OCI-LY7 (cell line): ENCODE measurements around the gene EIPR1. TPM values are rescaled to one million over a fixed set of nuclear protein-coding genes. Genes with fewer than 3 reads are reported as not detected.

Source experiments
- BruUV-seq: library from RNA; stranded (reverse); fragments of 400-500 nt; replicated peaks from 2 replicates; lab custom pipeline; 2021; lab: Mats Ljungman, UMichigan
- CTCF ChIA-PET: fragments of 300-600 bp; sonication (Branson Sonifier 250); formaldehyde crosslinking; loops from one replicate; lab custom pipeline; 2022; ENCODE audit warnings: antibody characterized with exemption; ENCODE audit not compliant: unreplicated experiment; lab: Charles Lee
- POLR2A ChIA-PET: fragments of 300-600 bp; sonication (Branson Sonifier 250); formaldehyde crosslinking; loops from one replicate; lab custom pipeline; 2022; ENCODE audit warnings: antibody characterized with exemption; lab: Charles Lee
- DNase-seq: peaks from one replicate; pipeline ENCODE4 v3.0.0-alpha.2; 2015; ENCODE audit warnings: low spot score
- H2AFZ ChIP-seq: fragments of 200-600 bp; sonication (generic), shearing (Covaris generic); 2 replicates; pipeline ENCODE4 v1.6.1; 2014; ENCODE audit warnings: mild to moderate bottlenecking, antibody characterized with exemption, low read length, moderate library complexity
- H3K27ac ChIP-seq: fragments of 200-600 bp; sonication (generic); 2 replicates; pipeline ENCODE4 v1.5.1; 2014; ENCODE audit warnings: mixed run types, low read depth, mild to moderate bottlenecking, moderate library complexity, low read length, inconsistent platforms; ENCODE audit not compliant: poor library complexity, severe bottlenecking
- H3K36me3 ChIP-seq: fragments of 200-600 bp; sonication (generic); 2 replicates; pipeline ENCODE4 v1.6.1; 2014; ENCODE audit warnings: mild to moderate bottlenecking, antibody characterized with exemption, low read length, moderate library complexity, mixed read lengths; ENCODE audit not compliant: insufficient read depth
- H3K4me1 ChIP-seq: fragments of 200-600 bp; sonication (generic); 2 replicates; pipeline ENCODE4 v1.5.1; 2014; ENCODE audit warnings: mild to moderate bottlenecking, low read length; ENCODE audit not compliant: insufficient read depth, poor library complexity, severe bottlenecking
- H3K4me2 ChIP-seq: fragments of 200-600 bp; sonication (generic); 2 replicates; pipeline ENCODE4 v1.6.1; 2014; ENCODE audit warnings: mild to moderate bottlenecking, low read length
- H3K4me3 ChIP-seq: fragments of 200-600 bp; sonication (generic); 2 replicates; pipeline ENCODE4 v1.5.1; 2014; ENCODE audit warnings: mild to moderate bottlenecking, low read depth, low read length; ENCODE audit not compliant: poor library complexity, severe bottlenecking
- H3K79me2 ChIP-seq: fragments of 200-600 bp; sonication (generic); 2 replicates; pipeline ENCODE4 v1.6.1; 2016; ENCODE audit warnings: low read depth, mild to moderate bottlenecking, low read length, moderate library complexity, mixed read lengths; ENCODE audit not compliant: insufficient read depth
- H3K9me2 ChIP-seq: fragments of 200-600 bp; sonication (generic); 2 replicates; pipeline ENCODE4 v1.6.1; 2016; ENCODE audit warnings: mild to moderate bottlenecking, low read length, mixed read lengths; ENCODE audit not compliant: insufficient read depth
- H3K9me3 ChIP-seq: fragments of 200-600 bp; sonication (generic); 2 replicates; pipeline ENCODE4 v1.6.1; 2014; ENCODE audit warnings: mild to moderate bottlenecking, mixed run types, low read length, mixed read lengths
- H4K20me1 ChIP-seq: fragments of 200-600 bp; sonication (generic); 2 replicates; pipeline ENCODE4 v1.6.1; 2014; ENCODE audit warnings: mild to moderate bottlenecking, antibody characterized with exemption, low read length, moderate library complexity, mixed read lengths; ENCODE audit not compliant: insufficient read depth
- CTCF ChIP-seq: fragments of 200-600 bp; sonication (generic); conservative IDR thresholded peaks from 2 replicates; pipeline ENCODE4 v1.5.1; 2014; ENCODE audit warnings: mild to moderate bottlenecking, antibody characterized with exemption, low read length, moderate library complexity, mixed read lengths
- EZH2phosphoT487 ChIP-seq: fragments of 200-600 bp; sonication (generic); IDR thresholded peaks from 2 replicates; pipeline ENCODE4 v1.6.1; 2018; ENCODE audit warnings: low read depth, borderline replicate concordance, mild to moderate bottlenecking, mixed run types, antibody characterized with exemption, low read length, moderate library complexity, mixed read lengths
- intact Hi-C: fragments of 100-400 bp; cut with micrococcal nuclease; formaldehyde crosslinking; loops from one replicate; pipeline ENCODE4 v1.10.0; 2022; ENCODE audit not compliant: unreplicated experiment
- total RNA-seq, 2 experiments: library from RNA; depleted of rRNA in 1 of 2; stranded (reverse); fragments of >200 nt in 1 of 2; shearing (Covaris generic) in 1 of 2; gene quantifications; 2 replicates each; pipeline ENCODE4 v1.2.3, GENCODE V29; 2014 to 2022

EIPR1 gene
- total RNA-seq, 2 experiments from 2014 or later = 60.5 to 61.7 TPM

- Histone ChIP-seq H3K4me1 (peaks cover 14% of the 10 kb centered on the region), H2AFZ (no peak overlapping the region), H3K27ac (no peak overlapping the region), H3K9me2 (no peaks in the 10 kb centered on the region), H3K36me3 (peaks cover 26% of the 10 kb centered on the region), H3K9me3 (peaks cover 21% of the 10 kb centered on the region; the same call in 1 of the 2 replicates), H4K20me1 (no peaks in the 10 kb centered on the region), H3K4me3 (no peak overlapping the region), H3K79me2 (no peaks in the 10 kb centered on the region), H3K4me2 (no peak overlapping the region)
- no peak for DNase-seq
- intact Hi-C loops = no loop called here
- CTCF ChIA-PET = no interaction called here
- POLR2A ChIA-PET = interaction anchor here (1.3 to 2.0 kb wide), 2 partner anchors 9 to 16 kb away, joined by 3 to 5 read pairs; no protein-coding TSS in a partner anchor
- no TSS peak for BruUV-seq
- no peak for TF ChIP-seq CTCF
- no peak for TF ChIP-seq EZH2phosphoT487
These were observed 209.3 kb downstream of the EIPR1 start for GRCh38 chr2:3168230-3168891.

GRCh38 chr2:3163401-3163800 lies 214.2 kb downstream of the EIPR1 start:
- ChIA-PET POLR2A (interaction anchor here (0.8 kb wide), 1 partner anchor 12 kb away, joined by 5 read pairs; no protein-coding TSS in a partner anchor), CTCF (no interaction called here)
- DNase-seq = peak; percentile 35
- TF ChIP-seq CTCF (no peak), EZH2phosphoT487 (no peak)
- Histone ChIP-seq H2AFZ (no peak overlapping the region), H3K4me3 (no peak overlapping the region), H3K9me3 (peaks cover 29% of the 10 kb centered on the region; the same call in 1 of the 2 replicates), H3K27ac (no peak overlapping the region), H4K20me1 (no peaks in the 10 kb centered on the region), H3K4me2 (no peak overlapping the region), H3K9me2 (no peaks in the 10 kb centered on the region), H3K36me3 (peaks cover 45% of the 10 kb centered on the region), H3K79me2 (no peaks in the 10 kb centered on the region), H3K4me1 (peaks cover 14% of the 10 kb centered on the region)
- intact Hi-C loops = no loop called here
- BruUV-seq = no TSS peak
